Measurements from ENCODE around the gene HPCAL1.

DNA sequence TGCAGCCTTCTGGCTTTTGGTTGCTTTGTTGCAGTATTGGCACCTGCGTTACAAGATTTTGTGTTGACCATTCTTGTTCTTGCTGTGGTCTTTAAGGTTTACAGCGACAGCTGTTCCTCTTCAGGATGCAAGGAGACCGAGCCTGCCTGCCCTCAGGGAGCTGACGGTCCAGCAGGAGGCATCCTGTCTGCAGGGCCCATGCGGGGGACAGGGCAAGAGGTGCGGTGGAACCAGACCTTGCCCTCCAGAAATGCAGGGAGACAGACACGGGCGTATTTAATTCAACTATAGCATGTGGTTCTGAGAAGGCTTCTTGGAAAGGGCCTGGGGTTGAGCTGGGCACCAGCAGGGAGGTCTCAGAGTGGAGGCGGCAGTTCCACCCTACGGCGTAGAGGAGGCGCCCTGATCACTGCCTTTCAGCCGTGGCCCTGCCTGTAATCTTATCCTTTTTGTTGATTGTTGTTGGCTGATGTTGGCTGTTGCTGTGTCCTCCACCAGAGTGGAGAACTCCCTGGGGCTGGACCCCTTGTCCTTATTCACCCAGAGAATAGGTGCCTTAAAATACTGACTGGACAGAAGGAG is 71.7 kb downstream of the HPCAL1 start:
- no peak for TF ChIP-seq NFE2L2 (IDR thresholded peaks at IDR 0.05; ENCODE audit: low read depth, low read length)
- TF ChIP-seq, protein P1, sequence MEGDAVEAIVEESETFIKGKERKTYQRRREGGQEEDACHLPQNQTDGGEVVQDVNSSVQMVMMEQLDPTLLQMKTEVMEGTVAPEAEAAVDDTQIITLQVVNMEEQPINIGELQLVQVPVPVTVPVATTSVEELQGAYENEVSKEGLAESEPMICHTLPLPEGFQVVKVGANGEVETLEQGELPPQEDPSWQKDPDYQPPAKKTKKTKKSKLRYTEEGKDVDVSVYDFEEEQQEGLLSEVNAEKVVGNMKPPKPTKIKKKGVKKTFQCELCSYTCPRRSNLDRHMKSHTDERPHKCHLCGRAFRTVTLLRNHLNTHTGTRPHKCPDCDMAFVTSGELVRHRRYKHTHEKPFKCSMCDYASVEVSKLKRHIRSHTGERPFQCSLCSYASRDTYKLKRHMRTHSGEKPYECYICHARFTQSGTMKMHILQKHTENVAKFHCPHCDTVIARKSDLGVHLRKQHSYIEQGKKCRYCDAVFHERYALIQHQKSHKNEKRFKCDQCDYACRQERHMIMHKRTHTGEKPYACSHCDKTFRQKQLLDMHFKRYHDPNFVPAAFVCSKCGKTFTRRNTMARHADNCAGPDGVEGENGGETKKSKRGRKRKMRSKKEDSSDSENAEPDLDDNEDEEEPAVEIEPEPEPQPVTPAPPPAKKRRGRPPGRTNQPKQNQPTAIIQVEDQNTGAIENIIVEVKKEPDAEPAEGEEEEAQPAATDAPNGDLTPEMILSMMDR (conservative IDR thresholded peaks at IDR 0.05; ENCODE audit: low read depth, low read length), result no peak
